NCI-H2029 treated with DMSO at 0.1 percent for 48 hours (cell line): ENCODE measurements around the gene NME5.
"Not testable (repeated sequence)": the region's sequence is repeated elsewhere in the genome, so short reads cannot be mapped to it uniquely, and the experiment has no call there.

Experiments
- DNase-seq: peaks from one replicate; lab custom pipeline; 2025; lab: John Stamatoyannopoulos, UW

NME5 gene

GRCh38 chr5:138078006-138078643, 61.1 kb downstream of the NME5 start:
- no peak for DNase-seq

GRCh38 chr5:138077064-138077696, 62.0 kb downstream of the NME5 start:
- peak; percentile 65 for DNase-seq

- DNase-seq, result not testable (repeated sequence)
Observed at GRCh38 chr5:138070026-138070425, 69.2 kb downstream of the NME5 start.

- peak; percentile 76 for DNase-seq
Observed at GRCh38 chr5:138068742-138069600, 70.3 kb downstream of the NME5 start.

GRCh38 chr5:138067945-138068344, 71.3 kb downstream of the NME5 start:
- no peak for DNase-seq
